Measurements from ENCODE around the gene PRKCB.

Gene PRKCB

GRCh38 chr16:23965137-23965733, 129.5 kb downstream of the PRKCB start:
- in situ Hi-C loops (cut with HindIII; ENCODE audit: low sequenced_read_pairs), result no loop called here
- H3K4me3 ChIP-seq (ENCODE audit: low read depth, low read length), result no peak overlapping the region
- TF ChIP-seq, protein P1, sequence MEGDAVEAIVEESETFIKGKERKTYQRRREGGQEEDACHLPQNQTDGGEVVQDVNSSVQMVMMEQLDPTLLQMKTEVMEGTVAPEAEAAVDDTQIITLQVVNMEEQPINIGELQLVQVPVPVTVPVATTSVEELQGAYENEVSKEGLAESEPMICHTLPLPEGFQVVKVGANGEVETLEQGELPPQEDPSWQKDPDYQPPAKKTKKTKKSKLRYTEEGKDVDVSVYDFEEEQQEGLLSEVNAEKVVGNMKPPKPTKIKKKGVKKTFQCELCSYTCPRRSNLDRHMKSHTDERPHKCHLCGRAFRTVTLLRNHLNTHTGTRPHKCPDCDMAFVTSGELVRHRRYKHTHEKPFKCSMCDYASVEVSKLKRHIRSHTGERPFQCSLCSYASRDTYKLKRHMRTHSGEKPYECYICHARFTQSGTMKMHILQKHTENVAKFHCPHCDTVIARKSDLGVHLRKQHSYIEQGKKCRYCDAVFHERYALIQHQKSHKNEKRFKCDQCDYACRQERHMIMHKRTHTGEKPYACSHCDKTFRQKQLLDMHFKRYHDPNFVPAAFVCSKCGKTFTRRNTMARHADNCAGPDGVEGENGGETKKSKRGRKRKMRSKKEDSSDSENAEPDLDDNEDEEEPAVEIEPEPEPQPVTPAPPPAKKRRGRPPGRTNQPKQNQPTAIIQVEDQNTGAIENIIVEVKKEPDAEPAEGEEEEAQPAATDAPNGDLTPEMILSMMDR (IDR thresholded peaks at IDR 0.05; ENCODE audit: low read depth, low read length), result no peak
- DNase-seq (ENCODE audit: low read depth, low spot score), result no peak

GRCh38 chr16:23966597-23967394, 131.0 kb downstream of the PRKCB start:
- in situ Hi-C loops (cut with HindIII; ENCODE audit: low sequenced_read_pairs), result no loop called here
- no peak for DNase-seq (ENCODE audit: low read depth, low spot score)
- no peak overlapping the region for H3K4me3 ChIP-seq (ENCODE audit: low read depth, low read length)
- TF ChIP-seq, protein P1 (IDR thresholded peaks at IDR 0.05; ENCODE audit: low read depth, low read length), result no peak

DNA sequence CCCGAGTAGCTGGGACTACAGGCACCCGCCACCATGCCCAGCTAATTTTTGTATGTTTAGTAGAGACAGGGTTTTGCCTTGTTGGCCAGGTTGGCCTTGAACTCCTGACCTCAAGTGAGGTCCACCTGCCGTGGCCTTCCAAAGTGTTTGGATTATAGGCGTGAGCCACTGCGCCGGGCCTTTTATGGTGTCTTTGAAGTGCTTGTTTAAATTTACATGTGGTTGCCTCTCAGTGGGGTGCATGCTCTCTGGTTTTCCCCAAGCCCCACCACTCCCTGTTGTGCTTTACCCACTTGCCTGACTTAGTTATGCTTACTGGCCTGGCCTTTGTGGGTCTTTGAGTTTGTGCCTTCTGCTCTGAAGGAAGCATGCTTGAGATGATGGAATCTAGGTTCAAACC, 132.0 kb downstream of the PRKCB start:
- in situ Hi-C loops (cut with HindIII; ENCODE audit: low sequenced_read_pairs), result no loop called here
- no peak overlapping the region for H3K4me3 ChIP-seq (ENCODE audit: low read depth, low read length)
- DNase-seq (ENCODE audit: low read depth, low spot score), result no peak
- TF ChIP-seq, protein P1 (IDR thresholded peaks at IDR 0.05; ENCODE audit: low read depth, low read length), result no peak

- H3K4me3 ChIP-seq (ENCODE audit: low read depth, low read length), result no peak overlapping the region
- TF ChIP-seq, protein P1 (IDR thresholded peaks at IDR 0.05; ENCODE audit: low read depth, low read length), result no peak
- in situ Hi-C loops (cut with HindIII; ENCODE audit: low sequenced_read_pairs), result no loop called here
These were observed 132.4 kb downstream of the PRKCB start for GRCh38 chr16:23968176-23968575.

DNA sequence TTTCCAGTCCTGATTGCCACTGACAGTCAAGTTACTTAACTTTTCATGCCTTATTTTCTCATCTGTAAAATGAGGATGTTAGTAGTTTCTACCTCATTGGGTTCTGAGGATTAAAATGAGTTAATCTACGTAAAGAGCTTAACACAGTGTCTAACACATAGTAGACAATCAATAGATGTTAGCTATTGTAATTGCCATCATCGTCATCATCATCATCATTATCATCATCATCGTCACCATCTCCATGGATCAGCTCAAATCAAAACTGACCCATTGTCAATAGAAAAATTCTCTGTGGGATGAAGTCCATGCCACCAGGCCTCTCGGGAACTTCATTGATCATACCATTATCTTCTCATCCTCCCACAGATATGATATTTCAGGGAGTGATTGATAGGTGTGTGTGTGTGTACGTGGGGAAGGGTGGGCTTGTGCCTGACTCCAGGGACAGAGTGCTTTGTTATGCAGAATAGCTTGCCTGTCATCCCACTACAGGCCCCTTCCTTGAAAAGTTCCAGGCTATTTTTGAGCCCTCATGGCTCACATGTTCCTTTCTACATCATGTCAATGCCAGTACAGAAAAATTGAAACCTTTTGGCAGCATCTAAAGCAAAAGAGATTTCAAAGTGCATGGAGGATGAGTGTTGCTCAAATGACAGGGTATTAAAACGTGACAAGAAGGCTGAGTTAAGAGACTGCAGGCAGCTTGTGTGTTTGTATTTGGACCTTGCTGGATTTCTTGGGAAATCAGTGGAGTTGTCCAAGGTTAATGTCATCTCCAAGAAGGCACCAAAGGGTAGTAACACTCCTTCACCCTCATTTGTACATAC, 133.9 kb downstream of the PRKCB start:
- TF ChIP-seq, protein P1 (IDR thresholded peaks at IDR 0.05; ENCODE audit: low read depth, low read length), result no peak
- no peak overlapping the region for H3K4me3 ChIP-seq (ENCODE audit: low read depth, low read length)
- in situ Hi-C loops (cut with HindIII; ENCODE audit: low sequenced_read_pairs), result no loop called here

More at GRCh38 chr16:23968176-23968575, 132.4 kb downstream of the PRKCB start:
- DNase-seq (ENCODE audit: low read depth, low spot score), result no peak

DNA sequence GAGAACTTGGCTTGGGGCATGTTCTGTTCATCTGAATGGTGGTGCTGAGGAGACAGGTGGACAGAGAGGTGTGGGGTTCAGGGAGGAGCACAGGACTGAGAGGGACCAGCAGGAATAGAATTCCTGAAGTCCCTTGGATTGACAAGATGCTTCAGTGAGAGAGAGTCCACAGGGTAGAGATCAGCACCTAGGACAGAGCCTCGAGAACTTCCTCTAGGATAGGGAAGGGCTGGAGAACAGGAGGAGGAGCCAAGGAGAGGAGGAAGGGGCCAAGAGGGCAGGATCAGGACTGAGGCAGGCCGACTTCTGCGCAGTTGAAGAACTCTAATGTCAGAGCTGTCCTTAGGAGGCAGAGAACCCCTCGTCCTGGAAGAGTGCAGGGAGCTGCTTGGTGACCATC, 138.4 kb downstream of the PRKCB start:
- TF ChIP-seq, protein P1 (IDR thresholded peaks at IDR 0.05; ENCODE audit: low read depth, low read length), result no peak
- no peak overlapping the region for H3K4me3 ChIP-seq (ENCODE audit: low read depth, low read length)
- in situ Hi-C loops (cut with HindIII; ENCODE audit: low sequenced_read_pairs), result no loop called here
- no peak for DNase-seq (ENCODE audit: low read depth, low spot score)

More for the DNA sequence above, 133.9 kb downstream of the PRKCB start:
- DNase-seq (ENCODE audit: low read depth, low spot score), result no peak

Measured in astrocyte of the spinal cord (primary cell).